ENCODE data around the gene FBXW7. TPM values are rescaled to one million over a fixed set of nuclear protein-coding genes. Genes with fewer than 3 reads are reported as not detected.

FBXW7 gene
- total RNA-seq, 1 donor from 2014 or later = 125 TPM

DNA sequence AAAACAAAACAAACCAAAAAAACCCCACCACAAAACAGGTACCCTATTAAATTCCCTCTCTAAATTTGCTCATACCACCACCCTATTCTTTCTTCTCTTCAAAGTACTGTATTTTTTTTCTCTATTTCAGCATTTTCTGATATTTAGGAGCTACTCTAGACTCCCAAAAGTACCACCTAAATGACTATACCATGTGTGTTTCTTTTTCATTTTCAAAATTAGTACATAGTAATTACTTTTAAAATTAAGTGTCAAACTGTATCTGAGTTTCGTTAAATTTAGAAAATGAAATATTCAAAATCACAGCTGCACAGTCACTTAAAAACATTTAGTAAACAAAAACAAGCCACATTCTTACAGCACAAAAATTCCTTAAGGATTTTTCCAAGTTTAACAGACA is 161.7 kb downstream of the FBXW7 start:
- DNase-seq (ENCODE audit: low read depth) = no peak

DNA sequence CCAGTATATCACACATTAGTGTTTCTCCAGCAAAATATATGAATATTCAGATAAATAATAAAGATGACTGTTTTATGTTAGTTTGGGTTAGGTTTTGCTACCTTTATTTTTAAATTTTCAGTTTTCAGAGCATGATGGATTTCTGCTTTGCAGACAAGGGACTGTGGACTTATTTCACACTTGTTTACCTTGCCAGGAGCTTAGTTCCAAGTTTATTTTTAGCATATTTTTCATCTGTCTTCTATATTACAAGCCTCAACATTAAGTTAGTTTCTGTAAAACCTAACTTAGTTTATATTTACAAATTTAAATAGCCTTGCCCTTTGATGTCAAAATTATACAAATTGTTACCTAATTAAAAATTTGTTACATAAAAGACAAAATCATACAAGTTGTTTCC is 163.4 kb downstream of the FBXW7 start:
- DNase-seq (ENCODE audit: low read depth) = no peak

DNA sequence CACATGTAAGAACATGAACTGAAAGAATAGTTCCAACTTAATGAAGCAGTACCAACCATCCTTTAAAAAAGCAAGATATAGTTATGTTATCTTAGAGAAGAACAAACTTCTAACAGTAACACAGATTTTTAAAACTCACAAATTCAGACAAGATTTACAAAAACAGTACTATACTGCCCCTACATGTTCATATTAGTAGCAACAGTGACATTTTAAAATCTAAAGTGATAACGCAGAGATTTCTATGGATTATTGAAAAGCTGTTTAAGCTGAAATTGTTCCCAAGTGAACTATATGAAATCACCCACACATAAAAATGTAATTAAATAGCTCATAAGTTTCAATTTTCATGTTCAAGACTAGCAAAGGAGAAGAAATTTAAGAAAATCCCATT is 166.0 kb downstream of the FBXW7 start:
- DNase-seq (ENCODE audit: low read depth) = peak; percentile 26

GRCh38 chr4:152369203-152369901 is 166.5 kb downstream of the FBXW7 start:
- no peak for DNase-seq (ENCODE audit: low read depth)

DNA sequence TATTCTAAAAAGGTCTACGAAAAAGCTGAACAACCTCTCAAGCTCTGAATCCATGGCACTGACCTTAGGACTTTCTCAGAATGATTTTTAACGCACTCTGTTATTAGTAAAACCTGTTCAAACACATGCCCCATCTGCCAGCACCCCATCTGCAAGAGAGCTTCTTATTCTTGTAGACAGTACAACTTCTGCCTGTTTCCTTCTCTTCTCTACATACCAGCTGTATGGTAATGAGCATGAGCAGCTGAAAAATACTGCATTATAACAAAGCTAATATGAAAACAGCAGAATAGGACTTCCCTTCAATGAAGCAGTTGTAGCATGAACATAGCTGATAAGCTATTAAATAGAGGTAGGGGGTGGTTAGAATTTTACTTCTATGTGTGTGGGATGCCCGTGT is 167.9 kb downstream of the FBXW7 start:
- no peak for DNase-seq (ENCODE audit: low read depth)

GRCh38 chr4:152364883-152365282 is 171.0 kb downstream of the FBXW7 start:
- DNase-seq (ENCODE audit: low read depth) = no peak

GRCh38 chr4:152364383-152364782 is 171.5 kb downstream of the FBXW7 start:
- no peak for DNase-seq (ENCODE audit: low read depth)

- no peak for DNase-seq (ENCODE audit: low read depth)
These were observed 172.0 kb downstream of the FBXW7 start for GRCh38 chr4:152363904-152364303.

- DNase-seq (ENCODE audit: low read depth) = no peak
These were observed 172.8 kb downstream of the FBXW7 start for GRCh38 chr4:152363086-152363485.

DNA sequence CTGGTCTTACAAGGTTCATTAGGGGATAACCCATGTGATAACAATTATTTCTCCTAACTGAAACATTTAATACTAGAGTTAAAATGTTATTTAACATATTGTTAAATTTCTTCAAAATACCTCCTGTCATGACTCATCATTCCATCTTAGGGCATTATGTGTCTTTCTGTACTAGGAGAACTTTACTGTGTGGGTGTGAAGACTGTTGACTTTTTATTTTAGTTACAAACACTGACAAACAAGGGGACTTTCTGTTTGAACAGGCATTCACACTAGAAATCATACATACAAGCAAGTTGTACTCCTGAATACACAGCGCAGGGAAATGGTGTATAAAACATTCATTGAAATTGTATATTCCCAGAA is 175.9 kb downstream of the FBXW7 start:
- peak; percentile 67 for DNase-seq (ENCODE audit: low read depth)

DNA sequence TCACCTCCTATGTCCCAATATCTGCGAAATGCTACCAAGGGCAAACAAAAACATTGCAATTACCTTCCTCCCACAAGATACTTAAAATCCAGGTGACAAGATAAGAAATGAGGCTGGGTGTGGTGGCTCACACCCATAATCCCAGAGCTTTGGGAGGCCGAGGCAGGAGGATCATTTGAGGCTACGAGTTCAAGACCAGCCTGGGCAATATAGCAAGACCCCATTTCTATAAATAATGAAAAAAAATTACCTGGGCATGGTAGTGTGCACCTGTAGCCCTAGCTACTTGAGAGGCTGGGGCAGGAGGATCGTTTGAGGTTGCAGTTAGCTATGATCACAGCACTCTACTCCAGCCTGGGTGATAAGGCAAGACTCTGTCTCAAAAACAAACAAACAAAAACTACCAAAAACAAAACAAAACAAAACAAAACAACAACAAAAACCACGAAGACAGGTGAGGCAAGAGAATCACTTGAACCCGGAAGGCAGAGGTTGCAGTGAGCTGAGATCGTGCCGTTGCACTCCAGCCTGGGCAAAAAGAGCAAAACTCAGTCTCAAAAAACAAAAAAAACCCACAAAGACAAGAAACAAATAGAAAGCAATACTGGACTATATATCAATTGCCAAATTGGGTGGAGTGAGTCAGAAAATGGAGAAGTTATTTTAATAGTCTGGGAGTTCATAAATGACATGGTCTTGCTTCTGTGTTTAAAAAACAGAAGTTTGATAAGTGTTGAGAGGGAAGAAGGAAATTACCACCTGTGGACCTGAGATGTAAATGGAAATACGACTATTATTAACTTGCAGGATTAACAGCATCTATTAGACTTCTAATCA is 176.5 kb downstream of the FBXW7 start:
- DNase-seq (ENCODE audit: low read depth) = no peak

DNA sequence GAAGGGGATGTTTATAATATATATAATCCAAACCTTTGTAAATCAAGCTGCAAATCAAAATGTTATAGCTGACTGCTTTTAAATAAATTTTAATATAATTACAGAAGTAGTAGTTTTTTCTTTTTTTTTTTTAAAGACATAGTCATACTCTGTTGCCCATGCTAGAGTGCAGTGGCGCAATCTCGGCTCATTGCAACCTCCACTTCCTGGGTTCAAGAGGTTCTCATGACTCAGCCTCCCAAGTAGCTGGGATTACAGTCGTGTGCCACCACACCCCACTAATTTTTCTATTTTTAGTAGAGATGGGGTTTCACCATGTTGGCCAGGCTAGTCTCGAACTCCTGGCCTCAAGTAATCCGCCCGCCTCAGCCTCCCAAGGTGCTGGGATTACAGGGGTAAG is 178.7 kb downstream of the FBXW7 start:
- DNase-seq (ENCODE audit: low read depth) = peak; percentile 46

DNA sequence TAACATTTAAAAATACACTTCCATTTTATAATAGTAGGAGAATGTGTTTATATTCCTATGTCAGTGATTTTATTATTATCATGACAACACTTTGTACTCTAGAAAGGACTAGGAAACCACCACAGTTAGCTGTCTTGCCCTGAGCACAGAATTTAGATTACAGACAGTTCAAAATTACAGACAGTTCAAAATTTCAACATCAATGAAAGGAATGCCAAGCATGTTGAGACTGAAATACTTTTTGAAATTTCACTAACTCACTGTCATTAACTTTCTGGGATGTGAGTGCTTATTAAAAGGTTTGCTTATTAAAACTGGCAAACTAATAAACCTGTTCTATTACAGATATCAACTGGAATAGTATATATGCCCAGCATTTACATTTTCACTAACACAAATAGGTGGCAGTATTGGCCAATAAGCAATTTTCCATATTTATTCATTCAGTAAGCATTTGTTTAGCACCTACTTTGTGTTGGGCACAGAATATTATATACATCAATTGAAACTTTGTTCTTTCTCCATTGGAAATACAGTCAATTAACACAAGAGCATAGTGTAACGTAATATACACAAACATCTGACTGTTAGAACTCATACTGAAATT is 179.4 kb downstream of the FBXW7 start:
- peak; percentile 60 for DNase-seq (ENCODE audit: low read depth)

DNA sequence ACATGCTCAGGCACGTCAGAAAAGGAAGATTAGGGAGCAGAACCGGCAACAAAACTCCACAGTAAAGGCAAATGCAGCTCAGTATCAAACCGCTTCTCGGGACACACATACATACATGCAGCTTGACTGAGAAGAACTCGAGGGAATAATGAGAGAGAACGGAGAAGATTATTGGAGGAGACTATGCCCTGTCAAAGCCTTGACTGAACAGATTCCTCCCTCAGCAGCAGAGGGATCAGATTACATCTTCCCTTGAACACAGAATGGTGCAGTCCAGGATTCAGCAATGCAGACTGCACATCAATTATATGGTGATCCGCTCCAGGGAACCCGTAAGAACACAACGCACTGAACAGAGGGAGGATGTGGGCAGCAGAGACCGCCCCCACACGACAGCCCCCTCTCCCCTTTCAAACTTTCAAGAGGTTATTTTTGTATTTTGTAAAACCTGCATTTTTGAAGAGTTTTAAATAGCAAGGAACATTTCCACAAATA is 183.2 kb downstream of the FBXW7 start:
- peak; percentile 98 for DNase-seq (ENCODE audit: low read depth)

GRCh38 chr4:152352215-152352614 is 183.7 kb downstream of the FBXW7 start:
- no peak for DNase-seq (ENCODE audit: low read depth)

- DNase-seq (ENCODE audit: low read depth) = no peak
These were observed 184.8 kb downstream of the FBXW7 start for GRCh38 chr4:152351080-152351479.

- peak; percentile 27 for DNase-seq (ENCODE audit: low read depth)
These were observed 187.2 kb downstream of the FBXW7 start for GRCh38 chr4:152348670-152349069.

GRCh38 chr4:152346979-152347378 is 188.9 kb downstream of the FBXW7 start:
- DNase-seq (ENCODE audit: low read depth) = no peak

DNA sequence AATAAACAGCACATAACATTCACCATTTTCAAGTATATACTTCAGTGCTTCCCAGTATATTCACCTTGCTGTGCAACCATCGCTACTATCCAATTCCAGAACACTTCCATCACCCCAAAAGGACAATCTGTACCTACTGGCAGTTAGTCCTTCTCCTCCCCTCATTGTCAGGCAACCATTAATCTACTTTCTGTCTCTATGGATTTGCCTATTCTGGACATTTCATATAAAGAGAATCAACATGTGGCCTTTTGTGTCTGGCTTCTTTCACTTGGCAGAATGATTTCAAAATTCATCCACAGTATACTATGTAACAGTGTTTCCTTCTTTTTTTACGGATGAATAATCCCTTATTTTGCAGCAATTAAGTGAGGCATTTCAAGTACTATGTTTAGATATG is 189.4 kb downstream of the FBXW7 start:
- no peak for DNase-seq (ENCODE audit: low read depth)

- peak; percentile 62 for DNase-seq (ENCODE audit: low read depth)
These were observed 191.9 kb downstream of the FBXW7 start for GRCh38 chr4:152344001-152344400.

GRCh38 chr4:152342293-152342692 is 193.6 kb downstream of the FBXW7 start:
- peak; percentile 54 for DNase-seq (ENCODE audit: low read depth)

GRCh38 chr4:152340818-152341217 is 195.1 kb downstream of the FBXW7 start:
- DNase-seq (ENCODE audit: low read depth) = no peak

GRCh38 chr4:152339576-152339975 is 196.3 kb downstream of the FBXW7 start:
- DNase-seq (ENCODE audit: low read depth) = no peak

All from renal cortical epithelial cell (primary cell).